ENCODE results near the gene FLNB.
"Not testable (repeated sequence)": the region's sequence is repeated elsewhere in the genome, so short reads cannot be mapped to it uniquely, and the experiment has no call there.

Gene FLNB

DNA sequence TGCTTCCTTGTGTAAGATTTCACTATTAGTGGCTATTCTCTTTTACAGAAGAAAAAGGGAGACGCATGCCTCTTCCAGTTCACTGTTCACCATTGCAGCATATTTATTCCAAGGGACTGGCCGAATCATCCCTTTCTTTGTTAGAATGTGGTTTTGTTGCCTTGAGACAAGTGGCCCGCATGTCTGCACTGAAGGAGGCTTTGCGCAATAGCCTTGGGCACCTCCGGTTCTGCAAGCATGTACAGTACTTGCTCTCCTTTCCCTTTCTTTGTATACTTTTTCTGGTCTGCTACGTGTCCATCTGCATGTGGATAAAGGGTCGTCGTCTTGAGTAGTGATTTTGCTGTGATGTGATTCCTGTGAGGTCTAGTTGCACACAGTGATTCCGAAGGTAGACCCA is 43.0 kb downstream of the FLNB start:
- H3K4me3 ChIP-seq (ENCODE audit: low read depth, low read length): no peak overlapping the region

DNA sequence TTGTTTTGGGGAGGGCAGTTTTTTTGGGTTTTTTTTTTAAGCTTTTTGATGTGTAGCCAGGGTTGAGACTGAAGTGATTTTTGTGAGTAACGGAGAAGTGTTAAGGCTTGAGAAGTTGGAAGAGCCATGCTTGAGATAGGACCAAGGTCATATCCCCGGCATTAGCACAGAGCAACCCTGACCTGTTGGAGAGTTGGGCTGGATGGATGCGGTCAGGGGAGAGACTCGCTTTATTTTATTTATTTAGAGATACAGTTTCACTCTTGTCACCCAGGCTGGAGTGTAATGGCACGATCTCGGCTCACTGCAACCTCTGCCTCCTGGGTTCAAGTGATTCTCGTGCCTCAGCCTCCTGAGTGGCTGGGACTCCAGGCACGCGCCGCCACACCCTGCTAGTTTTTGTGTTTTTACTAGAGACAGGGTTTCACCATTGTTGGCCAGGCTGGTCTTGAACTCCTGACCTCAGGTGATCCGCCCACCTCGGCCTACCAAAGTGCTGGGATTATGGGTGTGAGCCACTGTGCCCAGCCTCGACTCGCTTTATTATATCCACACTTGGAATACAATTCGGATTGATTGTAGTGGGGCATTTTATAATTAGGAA is 43.5 kb downstream of the FLNB start:
- not testable (repeated sequence) for H3K4me3 ChIP-seq (ENCODE audit: low read depth, low read length)

- H3K4me3 ChIP-seq (ENCODE audit: low read depth, low read length): no peak overlapping the region
Observed at GRCh38 chr3:58052373-58053273, 44.4 kb downstream of the FLNB start.

DNA sequence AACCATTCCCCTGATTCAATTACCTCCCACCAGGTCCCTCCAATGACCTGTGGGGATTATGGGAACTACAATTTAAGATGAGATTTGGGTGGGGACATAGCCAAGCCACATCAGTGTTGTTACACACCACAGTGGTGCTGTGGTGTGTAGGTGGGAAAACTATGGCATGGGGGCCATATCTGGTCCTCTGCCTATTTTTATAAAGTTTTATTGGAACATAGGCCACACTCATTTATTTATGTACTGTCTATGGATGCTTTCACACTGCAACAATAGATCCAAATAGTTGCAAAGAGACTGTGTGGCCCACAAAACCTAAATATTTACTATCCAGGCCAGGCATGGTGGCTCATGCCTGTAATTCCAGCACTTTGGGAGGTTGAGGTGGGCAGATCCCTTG is 46.4 kb downstream of the FLNB start:
- no peak overlapping the region for H3K4me3 ChIP-seq (ENCODE audit: low read depth, low read length)

DNA sequence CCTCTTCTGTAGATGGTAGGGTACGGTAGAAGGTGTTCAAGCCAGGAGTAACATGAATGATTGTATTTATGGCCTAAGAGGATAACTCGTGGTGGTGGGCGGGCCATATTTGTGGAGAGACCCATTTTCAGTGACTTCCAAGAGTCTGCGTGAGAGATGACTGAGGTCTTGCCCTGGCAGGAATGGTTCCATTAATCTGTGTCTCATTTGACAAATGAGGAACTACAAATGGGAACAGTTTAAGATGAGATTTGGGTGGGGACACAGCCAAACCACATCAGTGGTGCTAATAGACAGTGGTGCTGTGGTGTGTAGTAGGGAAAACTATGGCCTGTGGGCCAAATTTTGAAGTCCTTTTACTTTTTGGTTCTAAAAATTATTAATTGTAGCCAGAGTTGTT is 47.1 kb downstream of the FLNB start:
- no peak overlapping the region for H3K4me3 ChIP-seq (ENCODE audit: low read depth, low read length)

- not testable (repeated sequence) for H3K4me3 ChIP-seq (ENCODE audit: low read depth, low read length)
Observed at GRCh38 chr3:58055891-58056290, 47.7 kb downstream of the FLNB start.

DNA sequence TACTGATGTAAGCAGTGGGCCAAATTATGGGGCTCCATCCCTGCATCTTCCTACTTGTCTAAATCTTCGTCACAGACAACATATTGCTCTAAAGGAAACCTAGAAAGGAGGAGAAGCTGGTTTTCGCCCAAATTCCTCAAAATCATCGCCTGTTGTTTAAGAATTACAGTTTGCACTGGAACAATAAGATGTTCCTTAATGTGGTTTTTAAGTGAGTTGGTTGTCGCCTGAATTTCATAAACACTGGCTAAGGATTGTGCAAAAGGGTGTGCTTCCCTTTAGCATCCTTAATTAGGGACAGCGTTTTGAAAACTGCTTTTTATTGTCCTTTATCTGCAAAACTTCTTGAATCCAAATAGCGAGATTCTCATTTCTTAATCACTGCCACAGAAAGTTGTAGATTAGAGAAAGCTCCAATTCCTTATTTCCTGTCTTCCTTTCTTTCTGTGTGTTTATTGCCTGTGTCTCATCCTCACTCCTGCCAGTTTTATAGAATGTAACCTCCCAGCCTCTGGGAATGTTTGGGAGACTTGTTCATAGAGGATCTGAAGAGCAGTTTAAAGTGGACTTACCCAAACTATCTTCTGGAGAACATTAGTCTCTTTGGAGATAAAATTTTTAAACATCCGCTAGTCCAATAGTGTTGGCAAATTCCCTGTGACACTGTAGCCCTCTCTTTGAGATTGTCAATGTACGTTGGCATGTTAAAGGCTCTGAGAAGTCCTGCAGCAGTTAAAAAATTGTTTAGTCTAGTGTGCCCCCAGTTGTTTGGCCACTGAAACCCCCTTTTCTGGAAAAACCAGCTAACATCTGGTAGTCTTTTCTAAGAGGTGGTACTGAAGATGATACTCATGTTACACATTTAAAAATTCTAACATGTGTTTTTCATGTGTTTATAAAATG is 50.4 kb downstream of the FLNB start:
- H3K4me3 ChIP-seq (ENCODE audit: low read depth, low read length): no peak overlapping the region

DNA sequence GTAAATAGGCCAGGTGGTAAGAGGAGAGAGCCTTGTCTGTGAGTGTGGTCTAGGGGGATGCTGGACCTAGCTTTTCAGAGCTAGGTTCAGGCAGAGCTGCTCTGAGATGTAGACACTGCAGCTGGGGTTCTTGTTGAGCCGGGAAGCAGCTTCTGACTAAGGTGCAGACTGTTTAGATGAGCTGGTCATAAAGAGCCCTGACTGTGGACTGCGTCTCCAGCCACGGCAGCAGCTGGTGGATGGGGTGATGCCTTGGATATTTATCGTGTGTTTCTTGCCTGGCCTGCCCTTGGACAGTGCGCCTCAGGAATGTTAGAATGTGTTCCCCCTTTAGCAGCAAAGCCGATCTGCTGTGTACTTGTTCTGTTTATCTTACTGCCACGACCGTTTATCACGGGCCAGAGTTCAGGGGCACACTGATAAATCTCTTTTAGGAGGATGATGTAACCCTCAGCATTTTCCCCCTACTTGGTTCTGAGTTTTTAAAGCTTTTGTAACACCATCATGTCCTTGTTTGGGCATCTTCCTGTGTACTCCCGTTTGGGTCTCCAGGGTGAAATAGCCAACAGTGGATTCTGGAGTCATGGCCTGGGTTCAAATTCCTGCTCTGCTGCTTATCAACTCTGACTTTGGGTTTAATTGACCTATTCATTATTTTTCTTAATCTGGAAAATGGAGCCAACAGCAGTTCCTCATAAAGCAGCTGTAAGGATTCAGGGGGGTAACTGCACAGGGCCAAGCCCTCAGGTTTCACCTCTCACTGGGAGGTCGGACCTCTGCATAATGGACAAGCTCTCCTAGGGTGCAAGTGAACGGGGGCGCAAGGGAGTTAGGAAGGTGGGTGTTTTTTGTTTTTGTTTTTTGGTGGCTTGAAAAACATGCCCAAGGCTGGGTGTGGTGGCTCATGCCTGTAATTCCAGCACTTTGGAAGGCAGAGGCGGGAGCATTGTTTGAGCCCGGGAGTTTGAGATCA is 51.4 kb downstream of the FLNB start:
- no peak overlapping the region for H3K4me3 ChIP-seq (ENCODE audit: low read depth, low read length)

DNA sequence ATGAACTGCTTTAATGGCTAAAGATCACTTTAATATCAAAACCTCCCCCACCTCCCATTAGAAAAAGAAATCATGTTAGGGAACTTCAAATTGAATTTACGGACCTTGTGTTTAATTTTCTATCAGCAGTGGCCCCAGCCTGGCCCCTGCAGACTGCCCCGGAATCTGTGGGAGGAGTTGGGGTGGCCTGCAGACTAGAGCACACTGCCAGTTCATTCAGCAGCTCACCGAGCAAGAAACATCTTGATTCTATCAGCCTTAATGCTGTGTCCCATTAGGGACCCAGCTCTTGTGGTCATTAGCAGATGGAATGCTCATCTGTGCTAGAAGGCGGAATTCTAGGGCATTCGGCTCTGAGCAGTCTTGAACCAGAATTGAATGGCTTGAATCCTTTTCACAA is 54.2 kb downstream of the FLNB start:
- no peak overlapping the region for H3K4me3 ChIP-seq (ENCODE audit: low read depth, low read length)

GRCh38 chr3:58063022-58063815 is 55.0 kb downstream of the FLNB start:
- no peak overlapping the region for H3K4me3 ChIP-seq (ENCODE audit: low read depth, low read length)

DNA sequence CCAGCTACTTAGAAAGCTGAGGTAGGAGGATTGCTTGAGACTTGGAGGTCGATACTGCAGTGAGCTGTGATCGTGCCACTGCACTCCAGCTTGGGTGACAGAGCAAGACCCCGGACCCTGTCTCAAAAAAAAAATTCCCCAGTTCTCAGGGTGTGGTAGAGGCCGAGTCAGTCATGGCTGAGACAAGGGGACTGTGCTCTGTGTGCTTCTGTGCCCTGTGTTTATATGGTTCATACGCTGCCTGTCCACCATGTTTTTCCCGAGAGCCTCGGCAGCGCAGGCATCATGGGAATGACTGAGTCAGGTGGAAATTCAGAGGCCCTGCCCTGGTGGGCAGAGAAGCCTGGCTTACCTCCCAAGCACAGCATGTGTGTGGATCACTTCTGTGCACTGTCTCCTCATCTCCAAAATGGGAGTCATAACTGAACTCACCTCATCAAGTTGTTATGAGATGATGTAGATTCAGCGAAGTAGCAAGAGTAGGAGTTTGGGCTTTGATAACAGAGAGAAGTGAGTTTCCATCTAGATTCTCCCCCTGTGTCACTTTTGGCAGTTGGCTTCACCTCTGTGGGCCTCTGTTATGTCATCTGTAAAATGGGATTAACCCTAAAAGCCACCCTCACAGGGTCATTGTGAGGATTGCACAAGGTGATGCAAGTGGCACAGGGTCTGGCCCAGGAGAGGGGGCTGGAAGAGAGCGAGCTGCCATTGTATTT is 56.9 kb downstream of the FLNB start:
- no peak overlapping the region for H3K4me3 ChIP-seq (ENCODE audit: low read depth, low read length)

- H3K4me3 ChIP-seq (ENCODE audit: low read depth, low read length): no peak overlapping the region
Observed at GRCh38 chr3:58065700-58066167, 57.5 kb downstream of the FLNB start.

GRCh38 chr3:58066842-58067241 is 58.6 kb downstream of the FLNB start:
- no peak overlapping the region for H3K4me3 ChIP-seq (ENCODE audit: low read depth, low read length)

- no peak overlapping the region for H3K4me3 ChIP-seq (ENCODE audit: low read depth, low read length)
Observed at GRCh38 chr3:58068122-58068809, 60.0 kb downstream of the FLNB start.

DNA sequence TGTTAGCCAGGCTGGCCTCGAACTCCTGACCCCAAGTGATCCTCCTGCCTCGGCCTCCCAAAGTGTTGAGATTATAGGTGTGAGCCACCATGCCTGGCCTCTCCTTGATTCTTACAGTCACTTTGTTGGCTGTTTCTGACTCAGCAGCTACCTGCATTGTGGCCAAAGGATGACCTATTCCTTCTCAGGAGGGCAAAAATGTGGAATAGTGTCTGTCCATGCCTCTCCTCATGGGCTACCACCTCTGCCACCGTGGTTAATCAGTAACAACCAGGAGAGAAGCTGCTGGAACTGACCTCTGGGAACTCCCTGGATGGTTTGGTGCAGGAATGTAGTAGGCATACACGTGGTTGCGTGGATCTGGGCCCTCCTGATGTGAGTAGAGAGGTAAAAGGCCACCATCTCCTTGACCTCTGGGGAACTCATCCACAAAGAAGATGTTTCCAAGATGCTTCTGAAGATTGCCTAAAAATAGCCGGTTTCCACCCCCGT is 63.3 kb downstream of the FLNB start:
- H3K4me3 ChIP-seq (ENCODE audit: low read depth, low read length): no peak overlapping the region

- H3K4me3 ChIP-seq (ENCODE audit: low read depth, low read length): no peak overlapping the region
Observed at GRCh38 chr3:58072052-58072762, 64.0 kb downstream of the FLNB start.

DNA sequence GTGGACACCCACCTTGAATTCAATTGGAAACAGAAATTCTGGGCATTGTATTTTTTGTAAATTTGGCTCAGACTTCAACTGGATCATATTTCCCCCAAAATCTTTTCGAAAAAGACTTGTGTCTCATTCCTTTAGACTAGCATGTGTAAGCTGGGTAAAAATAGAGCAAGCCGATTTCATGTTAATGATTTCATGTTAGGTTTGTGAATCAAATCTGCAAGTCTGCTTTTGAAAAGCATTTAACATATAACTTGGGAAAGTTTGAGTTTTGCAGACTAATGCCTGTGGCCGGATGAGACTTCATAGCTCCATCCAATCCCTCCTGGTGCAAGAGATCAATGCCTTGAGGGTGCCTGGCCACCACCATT is 64.5 kb downstream of the FLNB start:
- no peak overlapping the region for H3K4me3 ChIP-seq (ENCODE audit: low read depth, low read length)

Data from iPS-11a (cell line).